Measurements from ENCODE around the gene RNF40.

The RNF40 gene

GRCh38 chr16:30724641-30725417 lies 37.3 kb upstream of the RNF40 start:
- Histone ChIP-seq H3K4me1 (ENCODE audit: insufficient read depth, poor library complexity, severe bottlenecking) (no peaks in the 10 kb centered on the region), H3K9me3 (ENCODE audit: severe bottlenecking) (no peaks in the 10 kb centered on the region), H3K27me3 (ENCODE audit: insufficient read depth, poor library complexity, severe bottlenecking) (no peaks in the 10 kb centered on the region), H3K36me3 (ENCODE audit: low read depth) (peaks cover 98% of the 10 kb centered on the region), H3K4me3 (ENCODE audit: severe bottlenecking) (no peak overlapping the region), H3K27ac (ENCODE audit: poor library complexity, severe bottlenecking) (no peak overlapping the region)
- no peak for DNase-seq (ENCODE audit: low spot score)
- no peak for ATAC-seq (ENCODE audit: low read depth)
- no peak for TF ChIP-seq CTCF (IDR thresholded peaks at IDR 0.05; ENCODE audit: poor library complexity, severe bottlenecking)

GRCh38 chr16:30725418-30725792 lies 36.7 kb upstream of the RNF40 start:
- Histone ChIP-seq H3K4me3 (ENCODE audit: severe bottlenecking) (no peak overlapping the region), H3K27ac (ENCODE audit: poor library complexity, severe bottlenecking) (no peak overlapping the region), H3K27me3 (ENCODE audit: insufficient read depth, poor library complexity, severe bottlenecking) (no peaks in the 10 kb centered on the region), H3K9me3 (ENCODE audit: severe bottlenecking) (no peaks in the 10 kb centered on the region), H3K4me1 (ENCODE audit: insufficient read depth, poor library complexity, severe bottlenecking) (no peaks in the 10 kb centered on the region), H3K36me3 (ENCODE audit: low read depth) (peaks cover 98% of the 10 kb centered on the region)
- DNase-seq (ENCODE audit: low spot score) (no peak), ATAC-seq (ENCODE audit: low read depth) (no peak)
- no peak for TF ChIP-seq CTCF (IDR thresholded peaks at IDR 0.05; ENCODE audit: poor library complexity, severe bottlenecking)

DNA sequence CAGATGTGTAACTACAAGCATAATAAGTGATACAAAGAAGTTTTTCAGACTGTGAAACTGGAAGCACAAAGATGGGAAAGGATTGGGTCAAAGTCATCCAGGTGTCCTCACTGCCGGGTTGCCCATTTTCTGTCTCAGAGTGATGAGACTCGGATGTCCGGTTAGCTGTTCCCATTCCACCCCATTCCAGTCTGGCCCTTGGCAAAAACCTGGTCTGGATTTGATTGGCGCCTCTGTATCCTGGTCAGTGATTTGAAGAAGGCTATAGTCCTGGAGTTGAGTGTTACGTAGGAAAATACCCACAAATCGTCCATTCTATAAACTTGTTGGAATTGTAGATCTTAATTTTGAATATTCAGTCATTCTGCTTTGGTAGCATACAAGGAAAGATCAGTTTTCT lies 33.8 kb upstream of the RNF40 start:
- no peak overlapping the region for H3K4me3 ChIP-seq (ENCODE audit: severe bottlenecking)
- H3K36me3 ChIP-seq (ENCODE audit: low read depth): peaks cover 98% of the 10 kb centered on the region
- no peaks in the 10 kb centered on the region for H3K4me1 ChIP-seq (ENCODE audit: insufficient read depth, poor library complexity, severe bottlenecking)
- H3K27ac ChIP-seq (ENCODE audit: poor library complexity, severe bottlenecking): no peak overlapping the region
- TF ChIP-seq CTCF (IDR thresholded peaks at IDR 0.05; ENCODE audit: poor library complexity, severe bottlenecking): no peak
- no peaks in the 10 kb centered on the region for H3K9me3 ChIP-seq (ENCODE audit: severe bottlenecking)
- ATAC-seq (ENCODE audit: low read depth) (no peak), DNase-seq (ENCODE audit: low spot score) (no peak)
- H3K27me3 ChIP-seq (ENCODE audit: insufficient read depth, poor library complexity, severe bottlenecking): no peaks in the 10 kb centered on the region

GRCh38 chr16:30728899-30729672 lies 33.0 kb upstream of the RNF40 start:
- ATAC-seq (ENCODE audit: low read depth): no peak
- H3K27ac ChIP-seq (ENCODE audit: poor library complexity, severe bottlenecking): no peak overlapping the region
- no peak for TF ChIP-seq CTCF (IDR thresholded peaks at IDR 0.05; ENCODE audit: poor library complexity, severe bottlenecking)
- no peaks in the 10 kb centered on the region for H3K4me1 ChIP-seq (ENCODE audit: insufficient read depth, poor library complexity, severe bottlenecking)
- no peak for DNase-seq (ENCODE audit: low spot score)
- peaks cover 99% of the 10 kb centered on the region for H3K36me3 ChIP-seq (ENCODE audit: low read depth)
- no peak overlapping the region for H3K4me3 ChIP-seq (ENCODE audit: severe bottlenecking)
- H3K9me3 ChIP-seq (ENCODE audit: severe bottlenecking): no peaks in the 10 kb centered on the region
- no peaks in the 10 kb centered on the region for H3K27me3 ChIP-seq (ENCODE audit: insufficient read depth, poor library complexity, severe bottlenecking)

GRCh38 chr16:30731411-30731810 lies 30.7 kb upstream of the RNF40 start:
- Histone ChIP-seq H3K27me3 (ENCODE audit: insufficient read depth, poor library complexity, severe bottlenecking) (no peaks in the 10 kb centered on the region), H3K27ac (ENCODE audit: poor library complexity, severe bottlenecking) (no peak overlapping the region), H3K9me3 (ENCODE audit: severe bottlenecking) (no peaks in the 10 kb centered on the region), H3K4me1 (ENCODE audit: insufficient read depth, poor library complexity, severe bottlenecking) (no peaks in the 10 kb centered on the region), H3K36me3 (ENCODE audit: low read depth) (peaks cover 96% of the 10 kb centered on the region), H3K4me3 (ENCODE audit: severe bottlenecking) (no peak overlapping the region)
- no peak for TF ChIP-seq CTCF (IDR thresholded peaks at IDR 0.05; ENCODE audit: poor library complexity, severe bottlenecking)
- ATAC-seq (ENCODE audit: low read depth) (peak; percentile 49), DNase-seq (ENCODE audit: low spot score) (no peak)

Data from RWPE2 (cell line).